ENCODE measurements around the gene CTSC. TPM values are rescaled to one million over a fixed set of nuclear protein-coding genes. Genes with fewer than 3 reads are reported as not detected.

CTSC gene
- total and polyA plus RNA-seq, 9 of the 15 experiments (the other 6 are each of a cell fraction or from before 2014, with no cell fraction given), result 113 to 403 (median 187) TPM

DNA sequence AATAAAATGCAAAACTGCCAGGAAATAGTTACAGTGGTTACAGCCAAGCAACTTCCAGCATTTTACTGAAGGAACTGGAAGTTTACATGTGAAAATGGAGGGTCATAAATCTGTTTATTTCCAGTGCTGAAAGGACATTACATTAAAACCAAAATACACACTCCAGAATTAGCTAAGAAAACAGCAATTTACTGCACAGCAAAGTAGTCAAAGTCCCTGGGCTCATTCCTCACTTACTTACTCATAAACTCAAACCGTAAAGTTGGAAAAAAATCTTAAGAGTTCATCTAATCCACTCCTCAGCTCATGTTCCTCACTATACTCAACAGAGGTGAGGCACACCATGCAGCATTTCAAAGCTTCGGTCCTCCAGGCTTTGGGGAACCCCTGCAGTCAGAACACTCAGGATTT, 17.4 kb downstream of the CTSC start:
- POLR2A ChIA-PET, result interaction anchor here (1.0 kb wide), 1 partner anchor 10 kb away, joined by 3 read pairs; no protein-coding TSS in a partner anchor
- 0 out of 3 replicates have a peak, but pooled peaks have one; percentile 16 for ATAC-seq

More for the DNA sequence above, 17.4 kb downstream of the CTSC start:
- peaks cover 93% of the 10 kb centered on the region for H3K79me2 ChIP-seq (ENCODE audit: control insufficient read depth, insufficient read depth, low read length)
- no peaks in the 10 kb centered on the region; the same call in 1 of the 2 replicates for H4K20me1 ChIP-seq (replicated peaks; ENCODE audit: control insufficient read depth, insufficient read depth, low read length)
- peak overlapping the region; percentile 20; the same call in 1 of the 3 replicates for H3K27ac ChIP-seq (ENCODE audit: extremely low read depth, low read depth, low read length)
- in situ Hi-C loops (cut with MboI), result no loop called here
- H3K9me1 ChIP-seq (ENCODE audit: control insufficient read depth, insufficient read depth, low read length), result no peaks in the 10 kb centered on the region
- intact Hi-C loops (cut with micrococcal nuclease), result no loop called here
- no peaks in the 10 kb centered on the region for H3K9me3 ChIP-seq (replicated peaks; ENCODE audit: control insufficient read depth, insufficient read depth, low read depth, low read length)
- BruUV-seq (replicated peaks), result no TSS peak
- 88% methylated on average over 2 of the region's 2 CpGs for WGBS (ENCODE audit: insufficient coverage, low coverage, missing lambda C conversion rate)
- no peak overlapping the region for H3K9ac ChIP-seq (ENCODE audit: insufficient read depth in 1 of 2, low read depth in 2 of 2, low read length in 2 of 2)
- H3K27me3 ChIP-seq (ENCODE audit: control insufficient read depth in 2 of 2, insufficient read depth in 2 of 2, low read length in 2 of 2), result no peaks in the 10 kb centered on the region
- FAIRE-seq (no peak), DNase-seq (ENCODE audit: extremely low read depth in 1 of 4, low spot score in 3 of 4) (no peak)
- TF ChIP-seq KHSRP (IDR thresholded peaks at IDR 0.05) (no peak), MEIS2 (IDR thresholded peaks at IDR 0.05; ENCODE audit: partially characterized antibody) (peak; percentile 6), ZNF124 (CRISPR knock-in tag; IDR thresholded peaks at IDR 0.05) (no peak), PBX2 (CRISPR knock-in tag; IDR thresholded peaks at IDR 0.05; ENCODE audit: low read depth) (no peak), PBX2 (tag; conservative IDR thresholded peaks at IDR 0.05; ENCODE audit: low read depth) (peak; percentile 47; the same call in 1 of the 2 replicates), DDX20 (tag; IDR thresholded peaks at IDR 0.05; ENCODE audit: low read depth) (no peak), SRF (CRISPR knock-in tag; IDR thresholded peaks at IDR 0.05) (no peak), KDM1A (IDR thresholded peaks at IDR 0.05) (no peak), CBX1 (IDR thresholded peaks at IDR 0.05; ENCODE audit: low read depth) (no peak), TEAD1 (CRISPR knock-in tag; IDR thresholded peaks at IDR 0.05) (no peak)
- TF ChIP-seq, protein P1, sequence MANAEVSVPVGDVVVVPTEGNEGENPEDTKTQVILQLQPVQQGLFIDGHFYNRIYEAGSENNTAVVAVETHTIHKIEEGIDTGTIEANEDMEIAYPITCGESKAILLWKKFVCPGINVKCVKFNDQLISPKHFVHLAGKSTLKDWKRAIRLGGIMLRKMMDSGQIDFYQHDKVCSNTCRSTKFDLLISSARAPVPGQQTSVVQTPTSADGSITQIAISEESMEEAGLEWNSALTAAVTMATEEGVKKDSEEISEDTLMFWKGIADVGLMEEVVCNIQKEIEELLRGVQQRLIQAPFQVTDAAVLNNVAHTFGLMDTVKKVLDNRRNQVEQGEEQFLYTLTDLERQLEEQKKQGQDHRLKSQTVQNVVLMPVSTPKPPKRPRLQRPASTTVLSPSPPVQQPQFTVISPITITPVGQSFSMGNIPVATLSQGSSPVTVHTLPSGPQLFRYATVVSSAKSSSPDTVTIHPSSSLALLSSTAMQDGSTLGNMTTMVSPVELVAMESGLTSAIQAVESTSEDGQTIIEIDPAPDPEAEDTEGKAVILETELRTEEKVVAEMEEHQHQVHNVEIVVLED (CRISPR knock-in tag; IDR thresholded peaks at IDR 0.05), result no peak
- TF ChIP-seq, protein P2, sequence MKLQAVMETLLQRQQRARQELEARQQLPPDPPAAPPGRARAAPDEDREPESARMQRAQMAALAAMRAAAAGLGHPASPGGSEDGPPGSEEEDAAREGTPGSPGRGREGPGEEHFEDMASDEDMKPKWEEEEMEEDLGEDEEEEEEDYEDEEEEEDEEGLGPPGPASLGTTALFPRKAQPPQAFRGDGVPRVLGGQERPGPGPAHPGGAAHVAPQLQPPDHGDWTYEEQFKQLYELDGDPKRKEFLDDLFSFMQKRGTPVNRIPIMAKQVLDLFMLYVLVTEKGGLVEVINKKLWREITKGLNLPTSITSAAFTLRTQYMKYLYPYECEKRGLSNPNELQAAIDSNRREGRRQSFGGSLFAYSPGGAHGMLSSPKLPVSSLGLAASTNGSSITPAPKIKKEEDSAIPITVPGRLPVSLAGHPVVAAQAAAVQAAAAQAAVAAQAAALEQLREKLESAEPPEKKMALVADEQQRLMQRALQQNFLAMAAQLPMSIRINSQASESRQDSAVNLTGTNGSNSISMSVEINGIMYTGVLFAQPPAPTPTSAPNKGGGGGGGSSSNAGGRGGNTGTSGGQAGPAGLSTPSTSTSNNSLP (IDR thresholded peaks at IDR 0.05; ENCODE audit: borderline replicate concordance, low read depth, low read length), result no peak
- H2AFZ ChIP-seq (ENCODE audit: low read depth, low read length), result no peak overlapping the region
- H3K4me2 ChIP-seq (ENCODE audit: insufficient read depth, low read length), result no peak overlapping the region
- CTCF ChIA-PET (ENCODE audit: low intra/inter-chr PET ratio), result no interaction called here
- H3K4me3 ChIP-seq, result no peak overlapping the region
- H3K36me3 ChIP-seq (ENCODE audit: control insufficient read depth, insufficient read depth, low read length), result peaks cover 78% of the 10 kb centered on the region
- peaks cover 0 to 9% of the 10 kb centered on the region in 2 experiments; a peak in 2 of 5 replicates for H3K4me1 ChIP-seq (replicated peaks in 1 of 2; ENCODE audit: control insufficient read depth in 2 of 2, insufficient read depth in 2 of 2, low read length in 2 of 2)

All from K562 (cell line).